GM21576 (cell line): ENCODE results near the gene MMADHC.

Experiments used
- ATAC-seq: cut with Tn5 transposase; IDR thresholded peaks from one replicate; pipeline ENCODE4 v1.9.1; 2021; ENCODE audit warnings: mild to moderate bottlenecking, moderate library complexity; ENCODE audit not compliant: unreplicated experiment

MMADHC gene

DNA sequence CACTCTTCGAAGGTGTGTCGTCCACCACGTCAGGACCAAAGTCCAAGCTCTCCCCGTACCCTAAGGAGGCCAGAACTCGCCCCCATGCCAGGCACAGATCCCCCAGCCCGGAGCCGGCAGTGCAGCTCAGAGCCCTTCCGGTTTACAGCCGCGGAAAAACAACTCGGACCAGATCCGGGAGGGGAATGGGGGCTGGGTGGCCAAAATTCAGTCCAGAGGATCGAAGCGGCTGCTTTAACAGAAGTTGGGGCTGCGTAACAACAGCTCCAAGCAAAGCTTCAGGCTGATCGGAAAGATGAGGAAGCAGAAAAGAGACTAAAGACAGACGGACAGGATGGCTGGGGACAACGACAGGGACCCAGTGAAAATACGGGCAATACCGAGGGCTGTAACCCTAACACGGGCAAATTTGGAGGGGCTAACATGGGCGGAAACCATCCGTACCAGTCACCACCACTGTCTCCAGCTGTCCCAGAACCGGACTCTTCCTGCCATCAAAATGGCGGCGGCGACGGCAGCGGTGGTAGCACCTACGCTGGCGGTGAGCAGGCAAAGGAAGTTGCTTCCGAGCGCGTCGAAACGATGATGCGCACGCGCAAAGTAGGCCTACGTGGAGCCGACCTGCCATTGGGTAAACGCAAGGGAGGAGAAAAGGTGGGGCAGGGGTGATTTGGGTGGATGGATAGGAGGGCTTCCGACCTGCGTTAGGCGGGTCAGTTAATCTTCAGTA lies at the start of gene MMADHC:
Gene MMADHC (minus strand): TSS at position 556 of the 730 bp plus-strand sequence. CDS start 678 bp downstream, outside the sequence.
- ATAC-seq, result peak; percentile 99

DNA sequence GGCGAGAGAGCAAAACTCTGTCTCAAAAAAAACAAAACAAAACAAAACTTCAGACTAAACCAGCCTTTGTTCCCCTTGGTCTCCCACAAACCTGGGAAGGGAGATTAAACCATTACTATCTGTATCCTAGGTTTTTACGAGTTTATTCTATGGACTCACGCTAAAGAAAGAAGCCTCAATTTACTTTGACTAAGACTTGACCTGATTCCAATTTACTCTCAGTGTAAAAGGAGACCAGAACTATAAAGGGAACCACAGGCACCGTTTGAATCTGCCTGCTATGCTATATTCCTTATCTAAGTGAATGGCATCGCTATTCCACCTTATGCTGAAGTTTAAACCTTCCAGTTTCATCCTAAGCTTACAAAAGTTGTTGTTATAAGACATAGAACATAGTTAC lies 46.5 kb upstream of the MMADHC start:
- ATAC-seq, result no peak

DNA sequence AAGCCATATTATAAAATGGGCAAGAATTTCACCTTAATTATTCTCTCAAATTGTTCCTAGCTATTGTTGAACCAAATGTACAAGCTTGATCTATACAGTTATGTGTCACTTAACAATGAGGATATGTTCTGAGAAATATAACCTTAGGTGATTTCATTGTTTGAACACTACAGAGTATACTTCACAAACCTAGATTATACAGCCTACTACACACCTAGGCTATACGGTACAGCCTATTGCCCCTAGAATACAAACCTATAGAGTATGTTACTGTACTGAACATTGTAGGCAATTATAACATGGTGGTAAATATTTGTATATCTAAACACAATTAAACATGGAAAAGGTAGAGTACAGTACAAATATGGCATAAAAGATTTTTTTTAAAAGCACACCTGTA lies 42.9 kb upstream of the MMADHC start:
- no peak for ATAC-seq

DNA sequence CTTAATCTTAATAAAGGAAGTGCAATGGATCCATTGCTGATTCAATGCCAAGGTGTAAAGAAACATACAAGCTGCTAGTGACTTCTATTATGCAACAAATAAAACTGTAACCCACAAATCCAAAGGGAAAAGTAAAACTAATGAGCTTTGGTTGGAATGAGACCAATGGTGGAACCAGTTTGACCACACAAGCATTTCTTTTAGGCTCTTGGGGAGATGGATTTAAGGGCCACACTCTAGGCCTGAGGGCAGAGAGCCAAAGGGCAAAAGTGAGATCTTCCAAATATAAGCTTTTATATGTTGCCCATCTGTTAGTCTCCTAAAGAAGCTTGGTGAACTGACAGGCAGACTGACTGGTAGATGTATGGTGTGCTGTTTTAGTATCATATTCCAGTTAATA lies 41.5 kb upstream of the MMADHC start:
- no peak for ATAC-seq

DNA sequence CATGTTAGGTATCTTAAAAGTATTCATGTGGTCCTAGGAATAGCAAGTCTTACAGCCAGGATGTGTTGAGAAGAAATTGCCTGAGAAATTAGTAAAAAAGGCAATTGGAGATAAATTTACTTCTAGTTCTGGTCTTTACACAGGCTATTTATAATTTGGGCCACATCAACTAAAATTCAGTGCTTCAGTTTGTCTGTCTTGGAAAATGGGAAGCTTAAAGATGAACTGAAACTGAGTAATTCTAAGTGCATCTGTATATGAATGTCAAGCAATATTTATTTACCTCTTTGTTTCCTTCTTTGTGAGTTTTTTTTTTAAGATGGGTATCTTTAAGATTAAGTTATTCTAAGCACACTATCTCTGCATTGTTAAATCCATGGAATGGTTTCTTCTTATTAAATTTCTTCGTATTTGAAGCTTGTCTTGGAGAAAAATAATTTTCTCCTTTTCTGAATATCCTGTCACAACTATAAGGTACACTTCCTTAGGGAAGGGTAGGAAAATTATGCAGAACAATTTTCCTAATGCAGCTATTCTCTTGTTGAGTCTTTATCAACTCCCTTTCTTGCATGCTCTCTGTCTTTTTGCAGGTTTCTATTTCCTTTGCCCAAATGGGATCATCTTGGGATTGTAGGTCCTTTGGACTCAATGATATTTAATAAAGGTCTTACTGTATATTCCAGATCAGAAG lies 39.7 kb upstream of the MMADHC start:
- ATAC-seq, result no peak

DNA sequence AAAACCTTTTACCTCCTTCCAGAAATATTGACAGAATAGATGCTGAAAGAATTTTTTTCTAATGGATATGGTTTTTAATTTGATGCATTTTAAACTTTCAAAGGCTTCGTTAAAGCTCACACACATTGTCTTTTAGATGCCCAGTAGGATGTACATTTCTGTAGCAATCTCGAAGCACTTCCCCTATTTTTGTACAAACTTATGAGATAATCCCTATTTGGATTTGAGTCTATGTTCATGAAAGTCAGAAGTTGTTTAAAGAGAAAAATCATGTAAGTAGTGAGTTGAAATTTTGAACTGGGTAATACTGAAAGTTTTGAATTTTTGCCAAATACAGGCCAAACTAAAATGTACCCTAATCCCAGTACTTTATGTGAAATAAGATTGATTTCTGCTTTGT lies 38.1 kb upstream of the MMADHC start:
- ATAC-seq, result no peak

DNA sequence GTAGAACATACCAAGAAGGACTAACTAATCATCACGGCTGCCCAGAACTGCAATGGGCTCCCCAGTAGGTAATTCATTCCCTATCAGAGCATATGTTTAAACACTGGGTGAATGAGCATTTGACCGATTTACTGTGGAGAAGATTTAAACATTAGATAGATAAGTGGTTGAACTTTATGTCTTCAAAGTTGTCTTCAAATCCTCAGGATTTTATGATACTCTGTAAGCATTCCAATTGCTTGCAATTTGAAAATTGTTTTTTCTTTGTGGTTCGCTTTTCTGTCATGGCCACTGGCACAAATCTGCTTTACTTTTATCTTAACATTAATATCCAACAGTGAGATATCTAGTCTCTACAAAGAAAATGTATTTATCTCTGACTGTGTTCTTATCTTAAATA lies 37.7 kb upstream of the MMADHC start:
- ATAC-seq, result no peak

DNA sequence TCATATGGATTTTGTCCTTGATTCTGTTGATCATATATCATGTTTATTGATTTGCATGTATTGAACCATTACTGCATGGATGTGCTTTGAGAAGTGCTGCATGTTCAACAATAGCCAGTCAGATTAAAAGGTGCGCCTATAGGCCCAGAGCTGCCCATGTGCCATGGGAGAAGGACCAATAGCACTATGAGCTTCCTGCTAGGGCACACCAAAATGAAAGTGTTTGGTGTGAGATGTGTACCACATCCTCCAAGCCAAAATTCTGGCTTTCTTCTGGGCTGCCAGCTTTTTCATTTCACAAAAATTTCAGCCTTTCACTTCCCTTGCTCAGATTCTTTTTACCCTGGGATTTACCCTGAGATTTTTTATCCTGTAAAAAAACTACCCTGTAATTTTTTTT lies 34.8 kb upstream of the MMADHC start:
- no peak for ATAC-seq

DNA sequence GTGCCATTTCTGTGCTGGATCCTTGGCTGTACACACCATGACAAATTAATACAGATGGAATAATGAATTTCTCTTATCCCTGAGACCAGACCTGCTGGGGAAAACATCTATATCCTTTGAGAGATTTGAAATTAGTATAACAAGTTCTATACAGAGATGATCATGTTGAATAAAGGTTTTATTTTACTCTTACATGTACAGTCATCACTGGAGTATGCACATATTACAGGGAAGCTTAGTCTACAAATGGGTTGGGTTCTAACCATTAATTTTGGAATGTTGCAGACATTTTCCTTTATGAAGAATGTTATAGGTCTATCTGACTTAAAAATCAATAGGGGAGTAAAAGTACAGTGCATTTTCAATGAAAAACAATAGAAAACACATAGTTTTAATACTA lies 29.9 kb upstream of the MMADHC start:
- ATAC-seq, result no peak

DNA sequence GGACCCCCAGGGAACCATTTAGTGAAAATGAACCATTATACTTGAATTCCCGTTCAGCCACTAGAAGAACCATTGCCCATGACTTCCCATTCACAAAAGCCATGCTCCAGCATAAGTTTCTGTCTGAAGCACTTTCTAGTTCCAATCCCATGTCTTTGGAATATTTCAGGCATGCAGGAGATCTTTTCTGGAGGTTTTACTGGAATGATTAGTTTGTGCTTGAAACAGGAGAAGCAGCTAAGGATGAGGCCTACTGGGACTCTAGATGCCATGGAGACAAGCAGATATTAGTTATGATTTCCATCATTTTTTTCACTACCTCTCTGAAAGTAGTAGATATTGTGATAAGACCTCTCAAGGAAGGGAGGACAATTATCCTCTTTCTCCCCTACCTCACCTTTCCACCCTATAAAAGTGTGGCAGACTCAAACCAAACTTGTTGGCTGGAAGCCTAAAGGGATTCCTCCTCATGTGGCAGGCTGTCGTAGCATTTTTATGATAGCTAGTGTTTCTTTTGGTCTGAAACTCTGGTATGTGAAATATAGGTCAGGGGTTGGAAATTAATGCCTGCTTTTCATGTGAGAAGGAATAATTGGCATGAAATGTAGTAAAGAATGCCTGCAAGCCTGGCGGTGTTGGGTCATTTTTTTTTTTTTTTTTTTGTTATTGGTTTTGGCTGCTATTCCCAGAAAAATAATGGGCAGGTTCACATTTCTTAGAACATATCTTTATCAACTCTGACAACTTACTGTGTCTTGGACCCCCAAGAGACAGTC lies 29.3 kb upstream of the MMADHC start:
- ATAC-seq, result no peak

DNA sequence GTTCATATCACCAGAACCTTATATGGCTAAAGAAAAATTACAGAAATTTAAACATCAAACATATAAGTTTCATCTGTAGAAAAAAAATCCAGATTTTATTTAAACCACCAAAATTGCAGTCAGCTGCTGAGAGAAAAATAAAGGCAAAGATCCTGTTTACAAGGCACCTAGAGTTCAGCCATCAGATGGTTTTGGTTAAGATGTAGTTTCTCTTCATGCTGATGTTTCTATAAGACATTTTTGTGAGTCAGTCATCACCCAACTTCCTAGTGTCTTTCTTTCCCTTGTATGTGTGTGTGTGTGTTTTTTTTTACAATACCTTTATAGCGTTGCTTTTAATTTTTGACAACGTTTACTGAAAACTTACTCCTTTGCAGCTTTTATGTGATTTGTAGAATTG lies 26.1 kb upstream of the MMADHC start:
- ATAC-seq, result no peak

DNA sequence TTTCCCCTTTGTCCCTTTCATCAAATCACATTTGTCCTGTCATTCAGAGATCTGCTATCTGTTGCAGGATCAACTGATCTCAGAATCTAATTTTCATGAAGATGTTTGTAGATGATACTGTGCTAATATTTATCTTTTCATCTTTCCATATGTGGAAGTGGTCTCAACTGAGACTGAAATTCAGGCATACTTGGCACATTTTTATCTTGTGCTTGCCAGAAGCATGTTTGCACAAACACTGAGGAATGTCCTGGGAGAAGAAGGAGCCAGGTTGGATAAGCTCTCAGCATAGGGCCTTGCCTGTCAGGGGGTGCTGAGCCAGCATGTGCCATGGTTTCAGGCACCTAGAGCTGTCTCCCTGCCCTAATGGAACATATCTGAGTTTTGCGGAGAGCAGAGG lies 24.5 kb upstream of the MMADHC start:
- no peak for ATAC-seq

DNA sequence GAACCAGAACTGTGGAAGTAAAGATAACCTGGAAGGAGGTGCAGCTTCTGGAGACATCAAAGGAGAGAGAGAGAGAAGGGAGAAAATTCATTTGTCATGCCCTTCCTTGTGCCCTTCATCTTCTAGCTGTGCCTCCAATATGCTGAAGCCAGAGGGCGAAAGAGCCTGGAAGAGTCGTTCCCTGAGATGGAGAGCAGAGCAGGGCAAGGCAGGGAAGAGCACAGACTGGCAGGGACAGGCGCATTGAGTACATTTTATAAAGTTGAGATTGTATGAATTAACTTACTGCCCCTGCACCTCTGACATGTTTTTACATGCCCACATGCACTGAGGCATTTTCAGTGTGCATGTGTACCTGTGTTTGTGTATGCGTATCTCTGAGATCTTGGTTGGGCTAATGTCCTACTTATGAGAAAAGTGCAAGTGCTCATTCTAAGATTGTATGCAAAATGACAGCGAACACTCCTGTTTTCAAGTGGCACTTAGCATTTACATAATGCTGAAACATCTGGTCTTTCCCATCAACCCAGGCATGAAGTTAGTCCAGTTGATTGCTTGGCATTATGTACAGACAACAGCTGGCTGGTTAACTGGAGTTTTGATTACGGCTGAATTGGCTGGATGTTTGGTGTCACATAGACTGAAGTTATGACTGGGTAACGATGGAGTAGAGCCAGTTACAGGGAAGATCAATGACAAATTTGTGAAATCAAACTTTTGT lies 23.7 kb upstream of the MMADHC start:
- no peak for ATAC-seq

DNA sequence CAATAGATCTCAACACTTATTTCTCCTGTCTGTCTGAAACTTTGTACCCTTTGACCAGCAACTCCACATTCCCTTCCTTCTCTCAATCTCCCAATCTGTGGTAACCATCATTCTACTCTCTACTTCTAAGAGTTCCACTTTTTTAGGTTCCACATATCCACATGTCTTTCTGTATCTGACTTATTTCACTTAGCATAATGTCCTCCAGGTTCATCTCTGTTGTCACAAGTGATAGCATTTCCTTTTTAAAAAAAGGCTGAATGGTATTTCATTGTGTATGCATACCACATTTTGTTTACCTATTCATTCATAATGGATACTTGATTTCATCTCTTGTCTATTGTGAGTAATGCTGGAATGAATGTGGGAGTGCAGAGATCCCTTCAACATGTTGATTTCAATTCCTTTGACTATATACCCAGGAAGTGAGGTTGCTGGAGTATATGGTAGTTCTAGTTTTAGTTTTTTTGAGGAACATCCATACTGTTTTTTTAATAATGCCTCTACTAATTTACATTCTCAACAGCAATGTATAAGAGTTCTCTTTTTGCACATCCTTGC lies 18.8 kb upstream of the MMADHC start:
- ATAC-seq, result no peak

DNA sequence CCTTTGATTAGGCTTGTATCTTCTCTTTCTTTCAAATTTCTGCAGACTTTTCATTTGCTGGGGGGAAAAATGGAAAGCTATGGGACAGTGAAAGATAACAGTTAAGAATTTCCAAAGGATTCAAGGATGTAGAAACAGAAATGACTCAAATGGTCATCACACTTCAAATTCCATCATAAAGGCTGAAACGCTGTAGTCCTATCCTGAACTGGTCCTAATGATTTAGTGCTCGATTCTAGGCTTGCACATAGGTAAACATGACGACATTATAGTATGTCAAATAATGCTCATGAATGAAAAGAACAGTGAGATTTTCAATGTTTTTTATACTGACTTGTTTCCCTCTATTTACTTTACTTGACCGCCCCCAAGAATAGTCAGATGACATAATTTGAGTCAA lies 15.7 kb upstream of the MMADHC start:
- no peak for ATAC-seq

DNA sequence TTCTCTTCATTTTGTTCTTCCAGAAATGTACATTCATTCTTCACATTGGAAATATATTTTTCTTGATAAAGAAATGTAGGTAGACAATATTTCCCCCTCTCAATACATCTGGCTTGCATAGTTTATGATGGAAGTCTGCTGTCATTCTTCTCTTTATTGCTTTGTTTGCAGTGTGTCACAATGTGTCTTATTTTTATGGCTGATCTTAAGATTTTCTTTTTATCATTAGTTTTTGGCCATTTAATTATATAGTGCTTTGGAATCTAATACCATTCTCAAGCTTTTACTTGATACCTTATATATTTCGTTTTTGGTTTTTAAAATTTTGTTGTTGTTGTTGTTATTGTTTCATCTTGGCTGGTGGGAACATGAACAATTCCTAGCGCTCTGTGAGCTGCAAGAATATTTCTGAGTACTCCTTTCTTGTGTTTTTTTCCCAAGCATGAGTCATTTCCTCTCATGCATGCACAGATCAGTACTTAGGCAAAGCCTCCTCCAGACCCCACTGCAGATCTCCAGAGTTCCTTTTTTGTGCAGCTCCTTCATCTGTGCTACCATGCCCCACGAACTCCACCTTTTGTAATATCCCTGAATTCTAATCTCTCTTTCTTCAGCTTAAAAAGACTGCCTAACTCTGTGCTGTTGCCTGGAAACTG lies 13.7 kb upstream of the MMADHC start:
- no peak for ATAC-seq

DNA sequence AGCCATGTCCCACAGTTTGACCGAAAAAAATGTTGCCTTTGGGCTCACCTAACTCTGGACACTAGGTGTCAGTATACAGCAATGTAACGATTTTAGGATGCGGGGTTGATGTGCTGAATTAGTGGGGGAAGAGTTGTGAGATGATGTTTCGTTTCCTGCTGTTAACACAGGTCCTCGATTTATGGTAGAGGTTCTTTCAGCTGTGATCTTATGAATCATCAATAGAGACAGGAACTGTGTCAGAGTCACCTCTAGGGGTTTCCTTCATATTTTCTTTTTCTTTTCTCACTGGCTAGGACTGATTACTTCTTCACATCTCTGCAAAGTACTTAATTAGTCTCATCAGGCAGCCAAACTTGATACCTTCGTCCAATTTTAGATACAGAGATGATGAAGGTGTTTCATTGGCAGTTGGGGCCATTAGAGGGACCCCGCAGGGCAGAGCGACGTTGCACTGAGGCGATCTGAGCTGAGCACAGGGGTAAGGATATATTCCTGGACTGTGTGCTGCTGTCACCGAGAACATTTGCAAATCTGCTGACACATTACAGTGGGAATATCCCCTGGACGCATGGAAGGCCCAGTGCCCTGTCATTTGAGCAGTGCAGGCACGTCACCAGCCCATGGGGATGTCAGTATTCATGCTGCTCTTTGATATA lies 10.2 kb upstream of the MMADHC start:
- peak; percentile 97 for ATAC-seq

DNA sequence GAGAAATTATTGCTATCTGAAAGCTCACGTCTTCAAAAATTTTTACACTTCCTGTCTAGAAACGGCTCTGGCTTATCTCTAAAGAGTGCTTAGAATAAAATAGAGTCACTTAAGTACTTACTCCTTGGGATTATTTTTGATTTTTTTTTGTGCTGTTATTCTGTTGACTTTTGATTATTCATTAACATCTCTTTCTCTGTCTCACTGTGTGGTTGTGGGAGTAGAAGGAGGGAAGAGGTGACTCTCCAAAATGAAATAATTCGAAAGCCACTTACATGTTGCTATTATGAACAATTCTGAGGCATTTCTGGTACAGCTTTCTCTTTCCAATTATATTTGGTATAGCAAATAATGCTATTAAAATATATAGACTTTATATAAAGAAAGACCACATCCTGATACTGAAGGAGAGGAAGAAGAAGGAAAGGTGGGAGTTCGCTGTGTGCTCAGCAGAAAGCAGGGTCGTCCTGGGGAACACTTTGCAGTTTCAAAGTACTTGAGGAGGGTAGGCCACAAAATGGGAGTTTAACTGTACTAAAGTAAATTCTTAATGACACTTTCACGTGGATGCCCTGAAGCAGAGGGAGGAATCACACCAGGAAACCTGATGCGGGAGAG lies 9.6 kb upstream of the MMADHC start:
- ATAC-seq, result peak; percentile 5

DNA sequence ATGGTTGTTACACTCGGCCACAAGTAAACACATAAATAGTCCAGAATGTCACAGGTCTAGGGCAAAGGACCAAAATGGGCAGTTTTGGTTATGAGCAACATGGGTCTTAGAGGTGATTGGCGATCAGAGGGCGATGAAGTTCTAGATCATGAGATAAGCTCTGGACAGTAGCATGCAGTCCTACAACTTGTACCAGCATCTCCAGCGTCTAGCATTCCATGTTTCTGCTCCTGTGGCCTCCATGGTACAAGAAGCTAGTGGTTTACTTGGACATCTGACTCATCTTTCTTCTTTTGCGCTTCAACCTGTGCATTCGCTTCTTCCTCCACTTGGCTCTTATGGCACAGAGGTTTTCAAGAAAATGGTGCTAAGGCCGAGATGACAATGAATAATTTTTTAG lies 8.9 kb upstream of the MMADHC start:
- no peak for ATAC-seq
